GM12892 (cell line): ENCODE results near the gene JDP2. TPM values are rescaled to one million over a fixed set of nuclear protein-coding genes. Genes with fewer than 3 reads are reported as not detected.
"Not testable (repeated sequence)": the region's sequence is repeated elsewhere in the genome, so short reads cannot be mapped to it uniquely, and the experiment has no call there.

Experiments used
- DNase-seq: peaks from one replicate; pipeline ENCODE4 v3.0.0; 2011; ENCODE audit not compliant: insufficient read length
- FAIRE-seq: peaks from 2 replicates; lab custom pipeline; 2011; peaks lifted over from hg19 to GRCh38; lab: Jason Lieb, UNC
- POLR2A ChIP-seq: IDR thresholded peaks from 2 replicates; pipeline ENCODE4 v1.6.1; 2011; ENCODE audit warnings: low read depth, low read length, control low read depth
- POLR2AphosphoS5 ChIP-seq: IDR thresholded peaks from 2 replicates; pipeline ENCODE4 v1.6.1; 2011; ENCODE audit warnings: low read depth, low read length, control low read depth
- TAF1 ChIP-seq: IDR thresholded peaks from 2 replicates; pipeline ENCODE4 v1.6.1; 2011; ENCODE audit warnings: low read depth, mild to moderate bottlenecking, control low read depth, low read length, borderline replicate concordance
- polyA plus RNA-seq: library from polyadenylated mRNA; unstranded; fragments of >200 nt; gene quantifications from one replicate; pipeline ENCODE4 v1.2.1, GENCODE V29; 2012; ENCODE audit warnings: missing spikeins, inconsistent platforms; ENCODE audit not compliant: missing spikeins

The JDP2 gene, protein sequence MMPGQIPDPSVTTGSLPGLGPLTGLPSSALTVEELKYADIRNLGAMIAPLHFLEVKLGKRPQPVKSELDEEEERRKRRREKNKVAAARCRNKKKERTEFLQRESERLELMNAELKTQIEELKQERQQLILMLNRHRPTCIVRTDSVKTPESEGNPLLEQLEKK
- polyA plus RNA-seq, result 14.7 TPM

DNA sequence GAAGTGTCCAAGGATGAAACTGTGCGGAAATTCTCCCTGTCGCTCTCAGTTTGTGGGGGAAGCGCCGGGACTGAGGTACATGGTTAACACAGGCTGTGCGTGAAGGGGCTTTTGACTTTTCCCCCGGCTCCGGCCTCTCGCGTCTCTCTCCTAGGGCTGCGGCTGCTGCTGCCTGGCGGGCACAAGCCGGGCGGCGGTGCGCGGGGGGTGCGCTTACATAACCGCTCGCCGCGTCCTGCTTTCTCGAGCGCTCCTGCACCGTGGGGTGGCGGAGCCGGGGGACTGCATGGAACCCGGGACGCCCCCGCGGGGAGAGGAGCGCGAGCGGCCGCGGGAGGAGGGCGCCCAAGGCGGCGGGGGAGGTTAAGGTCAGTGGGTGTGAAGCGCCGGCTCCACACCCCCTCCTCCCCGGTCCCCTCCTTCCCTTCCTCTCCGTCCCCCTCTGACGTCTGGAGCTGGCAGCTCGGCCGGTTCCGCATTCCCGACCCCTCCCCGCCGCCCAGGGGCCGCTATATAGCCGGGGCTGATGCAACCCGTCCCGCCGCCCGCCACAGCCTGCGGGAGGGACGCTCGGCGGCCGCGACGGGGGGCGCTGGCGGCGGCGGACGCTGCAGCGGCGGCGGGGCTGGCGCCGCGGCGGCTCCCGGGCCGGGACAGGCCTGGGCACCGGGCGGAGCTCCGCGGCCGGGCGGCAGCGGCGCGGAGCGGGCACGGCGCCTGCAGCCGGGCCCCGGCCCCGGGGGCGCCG lies at the start of gene JDP2:
Gene JDP2, plus strand, starts transcription at position 541 of the 748 bp plus-strand sequence. CDS start 9,899 bp downstream, outside the sequence.
- TF ChIP-seq POLR2AphosphoS5 (no peak), TAF1 (no peak), POLR2A (no peak)
- DNase-seq (peak; percentile 60), FAIRE-seq (peak; percentile 70)

DNA sequence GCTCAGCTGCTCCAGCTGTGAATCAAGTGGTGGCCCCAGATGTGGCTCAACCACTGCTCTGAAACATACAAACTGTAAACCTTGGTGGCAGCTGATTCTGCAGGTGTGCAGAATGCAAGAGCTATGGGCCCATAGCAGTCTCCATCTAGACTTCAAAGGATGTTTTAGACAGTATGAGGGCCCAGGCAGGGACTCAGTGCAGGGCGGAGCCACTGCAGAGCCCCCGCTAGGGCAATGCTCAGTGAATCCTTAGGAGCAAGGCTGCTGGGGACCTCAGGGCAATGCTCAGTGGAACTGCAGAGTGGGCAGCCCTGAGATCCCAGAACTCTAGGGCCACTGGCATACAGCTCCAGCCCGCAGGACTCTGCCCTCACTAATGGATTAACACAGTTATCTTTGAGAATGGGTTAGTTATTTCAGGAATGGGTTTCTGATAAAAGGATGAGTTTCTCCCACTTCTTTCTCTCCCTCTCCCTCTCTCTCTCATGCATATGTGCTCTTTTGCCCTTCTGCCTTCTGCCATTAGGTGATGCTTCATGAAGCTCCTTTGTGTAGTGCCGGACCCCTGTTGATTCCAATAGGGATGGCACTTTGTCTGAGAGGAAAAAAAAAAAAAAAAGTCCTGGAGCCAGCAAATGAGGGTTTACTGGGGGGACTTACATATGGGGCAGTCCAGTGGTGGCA lies 48.4 kb upstream of the JDP2 start:
- TF ChIP-seq TAF1 (no peak), POLR2AphosphoS5 (no peak), POLR2A (no peak)
- FAIRE-seq (no peak), DNase-seq (no peak)

DNA sequence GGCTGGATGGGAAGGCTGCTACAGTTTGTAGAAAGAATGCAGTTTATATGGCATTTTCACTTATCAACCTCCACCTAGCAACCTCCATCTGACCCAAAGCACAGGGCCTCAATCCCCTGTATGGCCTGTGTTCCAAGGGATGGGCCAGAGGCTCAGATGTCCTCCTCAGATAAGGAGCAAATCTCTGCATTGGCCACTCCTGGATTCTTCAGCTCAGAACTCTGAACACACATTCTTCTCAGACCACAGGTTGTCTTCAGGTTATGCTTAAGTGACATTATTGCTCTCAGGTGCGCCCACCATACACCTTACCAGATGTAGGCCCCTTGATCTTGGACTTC lies 47.9 kb upstream of the JDP2 start:
- TF ChIP-seq POLR2A (no peak), TAF1 (no peak), POLR2AphosphoS5 (no peak)
- FAIRE-seq (no peak), DNase-seq (no peak)

DNA sequence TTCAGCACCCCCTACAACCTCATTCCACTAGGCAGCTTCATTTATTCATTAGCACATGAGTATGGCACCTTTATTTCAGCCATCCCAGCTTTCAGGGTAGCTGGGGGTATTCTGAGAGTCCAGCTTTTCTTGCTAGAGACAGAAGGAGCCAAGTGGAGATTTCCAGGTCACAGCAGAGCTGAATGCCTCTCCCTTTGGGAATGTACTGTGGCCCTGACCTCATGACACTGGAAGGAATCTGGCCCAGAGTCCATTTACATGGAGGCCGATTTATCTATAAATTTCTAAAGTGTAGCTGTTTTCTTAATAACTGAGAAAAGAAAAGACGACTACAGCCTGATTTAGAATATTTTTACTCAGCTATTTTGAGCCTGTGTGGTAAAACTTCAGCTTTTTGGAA lies 47.2 kb upstream of the JDP2 start:
- DNase-seq (no peak), FAIRE-seq (no peak)
- TF ChIP-seq POLR2A (no peak), POLR2AphosphoS5 (no peak), TAF1 (no peak)

DNA sequence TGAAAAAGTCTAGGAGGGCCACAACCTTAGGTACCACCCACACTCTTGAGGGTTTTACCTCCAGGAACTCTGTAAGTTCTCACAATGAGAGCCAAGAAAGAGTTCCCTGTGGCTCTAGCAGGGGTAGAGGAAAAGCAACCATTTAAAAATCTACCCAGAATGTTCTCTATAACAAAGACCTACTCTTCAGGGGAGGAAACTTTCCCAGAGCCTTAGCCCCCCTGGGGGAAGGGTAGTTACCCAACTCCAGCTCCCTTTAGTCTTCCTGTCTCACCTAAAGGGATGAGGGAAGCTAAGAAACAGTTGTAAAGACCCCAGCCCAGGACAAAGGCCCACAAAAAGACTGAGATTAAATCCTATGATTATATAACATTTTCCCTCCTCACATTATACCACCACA lies 46.2 kb upstream of the JDP2 start:
- TF ChIP-seq TAF1 (no peak), POLR2AphosphoS5 (no peak), POLR2A (no peak)
- FAIRE-seq, result no peak
- DNase-seq, result no peak

DNA sequence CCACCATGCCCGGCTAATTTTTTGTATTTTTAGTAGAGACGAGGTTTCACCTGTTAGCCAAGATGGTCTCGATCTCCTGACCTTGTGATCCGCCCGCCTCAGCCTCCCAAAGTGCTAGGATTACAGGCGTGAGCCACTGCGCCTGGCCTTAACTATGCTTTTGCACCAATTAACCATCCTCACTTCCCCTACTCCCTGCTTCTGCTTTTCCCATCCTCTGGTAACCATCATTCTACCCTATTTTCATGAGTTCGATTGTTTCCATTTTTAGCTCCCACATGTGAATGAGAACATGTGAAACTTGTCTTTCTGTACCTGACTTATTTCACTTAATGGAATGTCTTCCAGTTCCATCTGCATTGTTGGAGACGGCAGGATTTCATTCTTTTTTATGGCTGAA lies 44.6 kb upstream of the JDP2 start:
- peak; percentile 58 for FAIRE-seq
- DNase-seq, result not testable (repeated sequence)

DNA sequence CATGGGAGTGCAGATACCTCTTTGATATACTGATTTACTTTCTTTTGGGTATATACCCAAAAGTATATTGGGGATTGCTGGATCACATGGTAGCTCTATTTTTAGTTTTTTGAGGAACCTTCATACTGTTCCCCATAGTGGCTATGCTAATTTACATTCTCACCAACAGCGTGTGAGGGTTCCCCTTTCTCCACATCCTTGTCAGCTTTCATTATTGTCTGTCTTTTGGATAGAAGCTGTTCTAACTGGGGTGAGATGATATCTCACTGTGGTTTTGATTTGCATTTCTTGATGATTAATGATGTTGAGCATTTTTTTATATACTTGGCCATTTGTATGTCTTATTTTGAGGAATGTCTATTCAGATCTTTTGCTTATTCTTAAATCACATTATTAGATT lies 44.1 kb upstream of the JDP2 start:
- DNase-seq, result no peak
- no peak for FAIRE-seq
- TF ChIP-seq POLR2A (no peak), TAF1 (no peak), POLR2AphosphoS5 (no peak)

DNA sequence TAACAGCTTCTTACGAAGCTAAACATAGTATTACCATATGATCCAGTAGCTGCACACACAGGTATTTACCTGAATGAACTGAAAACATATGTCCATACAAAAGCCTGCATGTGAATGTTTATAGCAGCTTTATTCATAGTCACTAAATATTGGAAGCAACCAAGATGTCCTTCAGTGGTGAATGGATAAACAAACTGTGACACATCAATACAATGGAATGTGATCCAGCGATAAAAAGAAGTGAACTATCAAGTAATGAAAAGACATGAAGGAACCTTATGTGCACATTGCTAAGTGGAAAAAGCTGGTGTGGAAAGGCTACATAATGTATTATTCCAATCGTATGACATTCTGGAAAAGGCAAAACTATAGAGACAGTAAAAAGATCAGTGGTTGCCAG lies 38.1 kb upstream of the JDP2 start:
- DNase-seq, result no peak
- no peak for TF ChIP-seq POLR2A
- TF ChIP-seq POLR2AphosphoS5, result no peak
- no peak for TF ChIP-seq TAF1
- no peak for FAIRE-seq

DNA sequence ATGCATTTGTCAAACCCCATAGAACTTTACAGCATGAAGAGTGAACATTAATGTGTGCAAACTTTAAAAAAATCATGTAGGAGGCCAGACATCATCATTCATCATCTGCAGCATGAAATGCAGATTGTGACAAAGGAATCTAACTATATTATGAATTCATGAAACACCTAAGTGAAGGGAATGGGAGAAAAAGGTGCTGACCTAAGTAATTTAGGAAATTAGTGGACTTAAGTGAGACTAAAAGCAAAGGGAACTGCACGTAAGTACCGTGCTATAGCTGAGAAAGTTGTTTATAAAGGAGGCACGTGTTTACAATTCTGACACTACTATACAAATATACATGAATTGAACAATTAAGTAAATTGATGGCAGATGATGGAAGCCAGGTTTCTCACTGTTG lies 37.6 kb upstream of the JDP2 start:
- TF ChIP-seq TAF1, result no peak
- no peak for TF ChIP-seq POLR2A
- TF ChIP-seq POLR2AphosphoS5, result no peak
- DNase-seq (no peak), FAIRE-seq (no peak)

DNA sequence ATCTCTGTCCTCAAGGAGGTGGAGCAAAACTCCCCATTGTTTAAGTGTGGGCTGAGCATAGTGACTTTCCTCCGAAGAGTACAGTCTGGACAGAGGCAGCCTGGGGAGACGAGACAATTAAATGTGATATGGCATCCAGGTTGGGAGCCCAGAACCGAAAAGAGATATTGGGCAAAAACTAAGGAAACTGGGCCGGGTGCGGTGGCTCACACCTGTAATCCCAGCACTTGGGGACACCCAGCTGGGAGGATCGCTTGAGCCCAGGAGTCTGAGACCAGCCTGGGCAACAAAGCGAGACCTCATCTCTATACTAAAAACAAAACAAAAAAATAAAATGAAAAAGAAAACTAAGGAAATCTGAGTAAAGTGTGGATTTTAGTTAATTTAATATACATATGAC lies 35.9 kb upstream of the JDP2 start:
- FAIRE-seq (no peak), DNase-seq (no peak)
- TF ChIP-seq TAF1 (no peak), POLR2AphosphoS5 (no peak)

DNA sequence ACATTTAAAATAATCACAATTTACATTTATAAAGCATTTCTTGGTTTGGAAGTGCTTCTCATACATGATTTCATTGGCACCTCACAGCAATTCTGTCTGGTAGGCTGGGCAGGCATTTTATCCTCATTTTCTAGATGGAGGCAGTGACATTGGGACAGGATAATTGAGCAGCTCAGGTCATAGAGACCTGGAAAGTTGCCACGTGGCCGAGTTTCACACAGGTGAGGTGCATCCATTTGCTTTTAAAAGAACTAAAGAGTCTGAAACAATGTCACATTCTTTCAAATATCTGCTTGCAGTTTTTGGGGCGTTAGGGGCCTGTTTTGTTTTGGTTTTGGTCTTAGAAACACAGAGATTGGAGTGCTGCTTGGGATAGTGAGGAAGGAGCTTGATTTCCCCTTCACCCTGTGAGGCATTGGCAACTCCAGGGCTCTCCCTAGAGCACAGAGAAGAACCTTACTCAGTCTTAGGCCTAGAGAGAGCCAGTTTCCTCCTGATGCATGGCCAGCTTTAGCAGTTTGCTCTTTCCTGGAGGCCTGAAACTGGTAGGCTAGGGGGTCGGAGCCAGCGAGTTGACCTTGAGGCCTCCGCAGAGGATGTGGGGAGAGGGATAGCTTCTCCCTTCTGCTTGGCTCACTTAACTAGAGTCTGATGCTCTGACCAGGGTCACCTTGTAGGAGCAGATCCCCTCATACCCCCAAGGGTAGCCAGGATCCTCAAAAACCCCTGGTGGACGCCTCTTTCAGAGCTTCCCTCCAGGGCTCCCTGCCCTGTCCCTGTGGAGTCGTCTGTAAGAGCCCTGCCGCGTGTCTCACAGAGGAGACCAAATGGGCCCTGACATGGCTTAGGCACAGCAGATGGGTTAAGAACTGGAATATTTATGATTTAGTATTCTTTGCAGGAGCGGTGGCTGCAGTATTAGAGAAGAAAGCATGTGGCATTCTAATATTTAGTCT lies 34.9 kb upstream of the JDP2 start:
- TF ChIP-seq POLR2AphosphoS5 (no peak), POLR2A (no peak), TAF1 (no peak)
- DNase-seq (no peak), FAIRE-seq (no peak)

DNA sequence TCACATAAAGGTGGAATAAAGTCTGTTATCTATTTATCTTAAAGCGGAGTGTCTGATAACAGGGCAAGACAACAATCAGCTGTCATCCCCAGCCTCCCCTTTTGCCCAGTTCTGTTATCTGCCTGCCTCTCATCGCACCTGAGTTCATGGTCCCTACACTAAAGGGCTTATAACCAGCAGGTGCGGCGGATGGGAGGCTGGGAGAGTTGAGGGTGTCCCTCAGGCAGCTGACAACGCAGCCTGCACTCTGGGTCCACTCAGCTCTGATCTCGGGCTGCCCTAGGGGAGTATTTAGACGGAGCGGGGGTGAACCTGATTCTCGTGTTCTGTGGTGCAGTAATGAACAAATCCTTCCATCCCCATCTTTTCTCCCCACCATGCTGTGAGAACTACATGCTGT lies 34.0 kb upstream of the JDP2 start:
- no peak for FAIRE-seq

More for the DNA sequence above, 34.0 kb upstream of the JDP2 start:
- TF ChIP-seq POLR2A (no peak), TAF1 (no peak), POLR2AphosphoS5 (no peak)
- DNase-seq, result no peak
